BLaER1 treated with 17β-estradiol and CSF1 and Interleukin-3, amounts not matched to agents 10 nM and 100 nM (cell line): ENCODE data around the gene SLC6A19.

Source experiments
- H3K27ac ChIP-seq, 11 experiments: shearing (Covaris generic); formaldehyde crosslinking; 2 replicates each; pipeline ENCODE4 v1.8.1; 2022
- H3K27me3 ChIP-seq, 11 experiments: shearing (Covaris generic); formaldehyde crosslinking; 2 replicates each; pipeline ENCODE4 v1.8.1; 2022
- H3K36me3 ChIP-seq, 11 experiments: shearing (Covaris generic); formaldehyde crosslinking; 2 replicates each; pipeline ENCODE4 v1.8.1; 2022
- H3K4me1 ChIP-seq, 10 experiments: shearing (Covaris generic); formaldehyde crosslinking; 2 replicates each; pipeline ENCODE4 v1.8.1; 2022
- H3K4me2 ChIP-seq, 11 experiments: shearing (Covaris generic); formaldehyde crosslinking; 2 replicates each; pipeline ENCODE4 v1.8.1; 2022
- H3K4me3 ChIP-seq, 10 experiments: shearing (Covaris generic); formaldehyde crosslinking; 2 replicates each; pipeline ENCODE4 v1.8.1; 2022
- H3K9ac ChIP-seq, 11 experiments: shearing (Covaris generic); formaldehyde crosslinking; 2 replicates each; pipeline ENCODE4 v1.8.1; 2022
- H3K9me3 ChIP-seq, 11 experiments: shearing (Covaris generic); formaldehyde crosslinking; replicated peaks in 1 of 11; 2 replicates each; pipeline ENCODE4 v1.8.1; 2022
- H4K20me1 ChIP-seq, 11 experiments: shearing (Covaris generic); formaldehyde crosslinking; 2 replicates each; pipeline ENCODE4 v1.8.1; 2022
- Cebpa-rat ChIP-seq, 11 experiments: shearing (Covaris generic); IDR thresholded peaks; 2 replicates each; pipeline ENCODE4 v1.8.1; 2022

Gene SLC6A19

GRCh38 chr5:1216211-1216917 lies 15.0 kb downstream of the SLC6A19 start:
- Histone ChIP-seq H3K4me1 (peaks cover 0 to 9% (median 5%) of the 10 kb centered on the region in 10 experiments; a peak in 10 of 20 replicates), H3K36me3 (no peaks in the 10 kb centered on the region), H3K9me3 (peaks cover 0 to 18% (median 10%) of the 10 kb centered on the region in 11 experiments; a peak in 17 of 22 replicates), H3K9ac (no peak overlapping the region), H3K27me3 (no peaks in the 10 kb centered on the region), H4K20me1 (peaks cover 0 to 8% (median 0%) of the 10 kb centered on the region in 11 experiments; a peak in 1 of 22 replicates), H3K27ac (no peak overlapping the region), H3K4me2 (no peak overlapping the region), H3K4me3 (no peak overlapping the region)
- TF ChIP-seq Cebpa-rat (IDR thresholded peaks at IDR 0.05): no peak

GRCh38 chr5:1216918-1217295 lies 15.5 kb downstream of the SLC6A19 start:
- Histone ChIP-seq H3K27ac (no peak overlapping the region), H3K4me3 (no peak overlapping the region), H3K4me2 (no peak overlapping the region), H3K4me1 (peaks cover 0 to 9% (median 5%) of the 10 kb centered on the region in 10 experiments; a peak in 10 of 20 replicates), H3K36me3 (no peaks in the 10 kb centered on the region), H3K9ac (no peak overlapping the region), H3K27me3 (no peaks in the 10 kb centered on the region), H3K9me3 (peaks cover 0 to 18% (median 10%) of the 10 kb centered on the region in 11 experiments; a peak in 17 of 22 replicates), H4K20me1 (peaks cover 0 to 6% (median 0%) of the 10 kb centered on the region in 11 experiments; a peak in 1 of 22 replicates)
- TF ChIP-seq Cebpa-rat (IDR thresholded peaks at IDR 0.05): no peak

- Histone ChIP-seq H3K9ac (no peak overlapping the region), H3K27ac (no peak overlapping the region), H3K4me3 (no peak overlapping the region), H3K36me3 (no peaks in the 10 kb centered on the region), H4K20me1 (peaks cover 0 to 6% (median 0%) of the 10 kb centered on the region in 11 experiments; a peak in 1 of 22 replicates), H3K9me3 (peaks cover 0 to 18% (median 10%) of the 10 kb centered on the region in 11 experiments; a peak in 17 of 22 replicates), H3K4me2 (no peak overlapping the region), H3K27me3 (no peaks in the 10 kb centered on the region), H3K4me1 (peaks cover 0 to 9% (median 5%) of the 10 kb centered on the region in 10 experiments; a peak in 10 of 20 replicates)
- no peak for TF ChIP-seq Cebpa-rat (IDR thresholded peaks at IDR 0.05)
These were observed 16.3 kb downstream of the SLC6A19 start for GRCh38 chr5:1217596-1218206.

GRCh38 chr5:1218351-1219080 lies 17.1 kb downstream of the SLC6A19 start:
- Histone ChIP-seq H3K36me3 (no peaks in the 10 kb centered on the region), H4K20me1 (peaks cover 0 to 9% (median 0%) of the 10 kb centered on the region in 11 experiments; a peak in 1 of 22 replicates), H3K4me2 (no peak overlapping the region), H3K27me3 (no peaks in the 10 kb centered on the region), H3K4me3 (no peak overlapping the region), H3K27ac (no peak overlapping the region), H3K9me3 (peaks cover 0 to 18% (median 10%) of the 10 kb centered on the region in 11 experiments; a peak in 17 of 22 replicates), H3K9ac (no peak overlapping the region), H3K4me1 (peaks cover 0 to 9% (median 5%) of the 10 kb centered on the region in 10 experiments; a peak in 10 of 20 replicates)
- TF ChIP-seq Cebpa-rat (IDR thresholded peaks at IDR 0.05): no peak

- no peak overlapping the region for H3K9ac ChIP-seq
These were observed 17.8 kb downstream of the SLC6A19 start for GRCh38 chr5:1219098-1219767.

GRCh38 chr5:1219768-1220100 lies 18.3 kb downstream of the SLC6A19 start:
- Histone ChIP-seq H3K4me1 (peaks cover 0 to 9% (median 5%) of the 10 kb centered on the region in 10 experiments; a peak in 10 of 20 replicates), H3K9me3 (peaks cover 0 to 18% (median 10%) of the 10 kb centered on the region in 11 experiments; a peak in 17 of 22 replicates), H3K4me3 (no peak overlapping the region), H3K4me2 (no peak overlapping the region), H3K9ac (no peak overlapping the region), H3K36me3 (no peaks in the 10 kb centered on the region), H4K20me1 (peaks cover 0 to 19% (median 0%) of the 10 kb centered on the region in 11 experiments; a peak in 3 of 22 replicates), H3K27ac (no peak overlapping the region), H3K27me3 (no peaks in the 10 kb centered on the region)
- TF ChIP-seq Cebpa-rat (IDR thresholded peaks at IDR 0.05): no peak

More at GRCh38 chr5:1219098-1219767, 17.8 kb downstream of the SLC6A19 start:
- H3K4me2 ChIP-seq: no peak overlapping the region
- peaks cover 0 to 14% (median 0%) of the 10 kb centered on the region in 11 experiments; a peak in 1 of 22 replicates for H4K20me1 ChIP-seq
- no peak for TF ChIP-seq Cebpa-rat (IDR thresholded peaks at IDR 0.05)
- H3K36me3 ChIP-seq: no peaks in the 10 kb centered on the region
- H3K4me3 ChIP-seq: no peak overlapping the region
- H3K4me1 ChIP-seq: peaks cover 0 to 9% (median 5%) of the 10 kb centered on the region in 10 experiments; a peak in 10 of 20 replicates
- H3K9me3 ChIP-seq: peaks cover 0 to 18% (median 10%) of the 10 kb centered on the region in 11 experiments; a peak in 17 of 22 replicates
- H3K27me3 ChIP-seq: no peaks in the 10 kb centered on the region
- no peak overlapping the region for H3K27ac ChIP-seq

GRCh38 chr5:1220351-1220750 lies 19.0 kb downstream of the SLC6A19 start:
- H3K9ac ChIP-seq: no peak overlapping the region
- peaks cover 0 to 23% (median 0%) of the 10 kb centered on the region in 11 experiments; a peak in 3 of 22 replicates for H4K20me1 ChIP-seq
- H3K9me3 ChIP-seq: peaks cover 0 to 17% (median 10%) of the 10 kb centered on the region in 11 experiments; a peak in 17 of 22 replicates
- no peak overlapping the region for H3K4me3 ChIP-seq
- H3K4me2 ChIP-seq: no peak overlapping the region
- H3K36me3 ChIP-seq: no peaks in the 10 kb centered on the region
- no peak for TF ChIP-seq Cebpa-rat (IDR thresholded peaks at IDR 0.05)
- no peaks in the 10 kb centered on the region for H3K27me3 ChIP-seq
- peaks cover 0 to 3% (median 0%) of the 10 kb centered on the region in 10 experiments; a peak in 8 of 20 replicates for H3K4me1 ChIP-seq
- no peak overlapping the region for H3K27ac ChIP-seq

GRCh38 chr5:1220831-1221230 lies 19.4 kb downstream of the SLC6A19 start:
- peaks cover 0 to 12% (median 6%) of the 10 kb centered on the region in 11 experiments; a peak in 17 of 22 replicates for H3K9me3 ChIP-seq
- no peak for TF ChIP-seq Cebpa-rat (IDR thresholded peaks at IDR 0.05)
- no peaks in the 10 kb centered on the region for H3K36me3 ChIP-seq
- H3K9ac ChIP-seq: no peak overlapping the region
- H3K27me3 ChIP-seq: no peaks in the 10 kb centered on the region
- H3K4me1 ChIP-seq: peaks cover 0 to 6% (median 0%) of the 10 kb centered on the region in 10 experiments; a peak in 7 of 20 replicates
- peaks cover 0 to 23% (median 0%) of the 10 kb centered on the region in 11 experiments; a peak in 3 of 22 replicates for H4K20me1 ChIP-seq
- H3K4me2 ChIP-seq: no peak overlapping the region
- H3K27ac ChIP-seq: no peak overlapping the region
- no peak overlapping the region for H3K4me3 ChIP-seq
